Heart left ventricle (tissue), 16 donors: ENCODE data around the gene EARS2. TPM values are rescaled to one million over a fixed set of nuclear protein-coding genes. Genes with fewer than 3 reads are reported as not detected.

Experiments used
- ATAC-seq, 4 donors: fragments of 200-7000 bp; cut with Tn5 transposase; one replicate each; pipeline ENCODE4 v1.9.1; 2020 to 2022; ENCODE audit warnings: moderate library complexity in 4 of 4, mild to moderate bottlenecking in 3 of 4, moderate number of reproducible peaks in 1 of 4
- DNase-seq, 5 donors: peaks; one replicate each; pipeline ENCODE4 v3.0.0-alpha.2; 2020
- H3K27ac ChIP-seq, 12 donors: fragments of 200-600 bp; sonication (generic) in 4 of 12; one replicate each; pipeline versions ENCODE4 v1.5.0 to v1.8.0; 2016 to 2022; ENCODE audit warnings: mild to moderate bottlenecking in 2 of 12
- H3K27me3 ChIP-seq, 9 donors: fragments of 200-600 bp; sonication (generic) in 2 of 9; one replicate each; pipeline versions ENCODE4 v1.5.1 to v1.8.0; 2016 to 2022; ENCODE audit warnings: mild to moderate bottlenecking in 3 of 9
- H3K36me3 ChIP-seq, 9 donors: fragments of 200-600 bp; sonication (generic) in 2 of 9; one replicate each; pipeline versions ENCODE4 v1.5.0 to v1.8.0; 2018 to 2022; ENCODE audit warnings: mild to moderate bottlenecking in 2 of 9
- H3K4me1 ChIP-seq, 12 donors: fragments of 200-600 bp; sonication (generic) in 4 of 12; one replicate each; pipeline versions ENCODE4 v1.5.0 to v1.8.0; 2016 to 2022; ENCODE audit warnings: mild to moderate bottlenecking in 3 of 12
- H3K4me3 ChIP-seq, 12 donors: fragments of 200-600 bp; sonication (generic) in 4 of 12; one replicate each; pipeline versions ENCODE4 v1.5.0 to v1.8.0; 2017 to 2022; ENCODE audit warnings: mild to moderate bottlenecking in 9 of 12, moderate library complexity in 4 of 12
- H3K9me3 ChIP-seq, 12 donors: fragments of 200-600 bp; sonication (generic) in 4 of 12; one replicate each; pipeline versions ENCODE4 v1.5.0 to v1.8.0; 2016 to 2022; ENCODE audit warnings: mild to moderate bottlenecking in 1 of 12
- POLR2A ChIP-seq, 2 donors: fragments of 450-650 bp; IDR thresholded peaks; one replicate each; pipeline ENCODE4 v1.6.1; 2017; ENCODE audit warnings: antibody characterized with exemption in 2 of 2, mild to moderate bottlenecking in 2 of 2, moderate library complexity in 2 of 2
- WGBS, 4 donors: extraction: QIAGEN DNeasy Blood & Tissue Kit in 2 of 4; methylation state at CpG; one replicate each; pipeline versions ENCODE4 v1.1.5 to v1.1.7; 2013 to 2018; 5-methylcytosine and 5-hydroxymethylcytosine counted together
- intact Hi-C, 10 donors: fragments of 100-400 bp; cut with DNase I; formaldehyde crosslinking; loops; one replicate each; pipeline versions ENCODE4 v1.11.1 to v1.14.2; 2022
- polyA plus RNA-seq, 2 donors: library from polyadenylated mRNA; stranded (reverse); fragments of 200-250 nt; gene quantifications; one replicate each; pipeline ENCODE4 v1.2.3, GENCODE V29; 2013
- total RNA-seq, 9 donors: library from RNA; depleted of rRNA in 2 of 9; stranded (reverse); fragments of >200 nt in 2 of 9; fragmentation: NEBNext Ultra II Directional in 3 of 9; extraction: Animal tissue kit (Norgen Biotek cat#: 25700) in 3 of 9; gene quantifications; one replicate each; pipeline versions ENCODE4 v1.1.0 to v1.2.4, GENCODE V29; 2016 to 2023
- TF ChIP-seq, protein P1 (sequence below), 12 donors: fragments of 200-600 bp; sonication (generic) in 4 of 12; IDR thresholded peaks; one replicate each; pipeline versions ENCODE4 v1.5.0 to v1.8.0; 2018 to 2022; ENCODE audit warnings: antibody characterized with exemption in 12 of 12, mild to moderate bottlenecking in 5 of 12
- donor health status: ischemic (EF 13 %, LVEDD 7.1; RV severe dilation, severe dysfunction).
- donor health status: healthy with polysubstance abuse.
- donor health status: DM: no; HTN: yes; CAD: no.
- donor health status: DM: no; HTN: no; CAD: no.
- donor health status: ischemic (EF 25% LVEDD 6.9; RV normal size, moderate dysfunction).
- donor health status: ischemic (EF 25% LVEDD 5.7; RV mildly dilated, moderate dysfunction).
- donor health status: healthy.
- donor health status: DM: yes; HTN: yes; CAD: no.
- donor health status: ischemic (EF 35%, LVEDD 5.7; RV mildly dilated, moderate dysfunction).
- donor health status: nonischemic (EF 11% LVEDD 7.7; RV severe dilation, severe dysfunction).
- donor health status: DM: yes; HTN: yes; CAD: no.
- donor health status: PGD.
- donor health status: ischemic (EF 29% LVEDD 5.4; RV normal size, mild dysfunction).
- donor health status: nonischemic (EF 23%, LVEDD 6.1; RV moderate dilation, normal function).

Gene EARS2
- total and polyA plus RNA-seq, 11 donors = 12.2 to 37.0 (median 21.5) TPM

DNA sequence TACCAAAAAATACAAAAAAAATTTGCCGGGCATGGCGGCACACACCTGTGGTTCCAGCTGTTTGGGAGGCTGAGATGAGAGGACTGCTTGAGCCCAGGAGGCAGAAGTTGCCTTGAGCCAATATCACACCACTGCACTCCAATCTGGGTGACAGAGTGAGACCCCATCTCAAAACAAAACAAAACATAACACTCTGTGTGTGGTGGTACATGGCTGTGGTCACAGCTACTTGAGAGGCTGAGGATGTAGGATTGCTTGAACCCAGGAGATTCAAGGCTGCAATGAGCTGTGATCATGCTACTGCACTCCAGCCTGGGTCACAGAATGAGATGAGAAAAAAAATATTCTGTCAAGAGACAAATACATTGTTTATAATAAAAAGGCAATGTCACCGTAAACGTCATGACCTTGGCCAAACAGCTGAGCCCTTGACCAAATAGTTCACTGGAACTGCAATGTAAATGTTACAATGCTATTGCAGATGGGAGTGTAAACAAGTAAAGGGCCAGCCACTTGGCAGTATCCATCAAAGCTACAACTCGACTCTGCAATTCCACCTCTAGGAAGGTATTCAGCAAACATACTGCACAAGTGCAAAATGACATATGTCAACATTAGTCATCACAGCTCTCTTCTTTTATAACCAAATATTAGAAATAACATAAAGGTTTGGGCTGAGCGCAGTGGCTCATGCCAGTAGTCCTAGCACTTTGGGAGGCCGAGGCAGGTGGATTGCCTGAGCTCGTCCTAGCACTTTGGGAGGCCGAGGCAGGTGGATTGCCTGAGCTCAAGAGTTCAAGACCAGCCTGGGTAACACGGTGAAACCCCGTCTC, 16.9 kb downstream of the EARS2 start:
- intact Hi-C loops = no loop called here
- 93 to 96% (median 95%) methylated on average over 11 of the region's 11 CpGs for WGBS, 4 donors
- Histone ChIP-seq H3K4me3 (no peak overlapping the region), H3K4me1 (no peaks in the 10 kb centered on the region), H3K27ac (no peak overlapping the region), H3K9me3 (no peaks in the 10 kb centered on the region), H3K27me3 (no peaks in the 10 kb centered on the region), H3K36me3 (peaks cover 0 to 91% (median 75%) of the 10 kb centered on the region in 9 donors)
- TF ChIP-seq, protein P1, sequence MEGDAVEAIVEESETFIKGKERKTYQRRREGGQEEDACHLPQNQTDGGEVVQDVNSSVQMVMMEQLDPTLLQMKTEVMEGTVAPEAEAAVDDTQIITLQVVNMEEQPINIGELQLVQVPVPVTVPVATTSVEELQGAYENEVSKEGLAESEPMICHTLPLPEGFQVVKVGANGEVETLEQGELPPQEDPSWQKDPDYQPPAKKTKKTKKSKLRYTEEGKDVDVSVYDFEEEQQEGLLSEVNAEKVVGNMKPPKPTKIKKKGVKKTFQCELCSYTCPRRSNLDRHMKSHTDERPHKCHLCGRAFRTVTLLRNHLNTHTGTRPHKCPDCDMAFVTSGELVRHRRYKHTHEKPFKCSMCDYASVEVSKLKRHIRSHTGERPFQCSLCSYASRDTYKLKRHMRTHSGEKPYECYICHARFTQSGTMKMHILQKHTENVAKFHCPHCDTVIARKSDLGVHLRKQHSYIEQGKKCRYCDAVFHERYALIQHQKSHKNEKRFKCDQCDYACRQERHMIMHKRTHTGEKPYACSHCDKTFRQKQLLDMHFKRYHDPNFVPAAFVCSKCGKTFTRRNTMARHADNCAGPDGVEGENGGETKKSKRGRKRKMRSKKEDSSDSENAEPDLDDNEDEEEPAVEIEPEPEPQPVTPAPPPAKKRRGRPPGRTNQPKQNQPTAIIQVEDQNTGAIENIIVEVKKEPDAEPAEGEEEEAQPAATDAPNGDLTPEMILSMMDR (IDR thresholded peaks at IDR 0.05) = no peak
- no peak for TF ChIP-seq POLR2A (IDR thresholded peaks at IDR 0.05)
- DNase-seq (no peak), ATAC-seq (no peak)

DNA sequence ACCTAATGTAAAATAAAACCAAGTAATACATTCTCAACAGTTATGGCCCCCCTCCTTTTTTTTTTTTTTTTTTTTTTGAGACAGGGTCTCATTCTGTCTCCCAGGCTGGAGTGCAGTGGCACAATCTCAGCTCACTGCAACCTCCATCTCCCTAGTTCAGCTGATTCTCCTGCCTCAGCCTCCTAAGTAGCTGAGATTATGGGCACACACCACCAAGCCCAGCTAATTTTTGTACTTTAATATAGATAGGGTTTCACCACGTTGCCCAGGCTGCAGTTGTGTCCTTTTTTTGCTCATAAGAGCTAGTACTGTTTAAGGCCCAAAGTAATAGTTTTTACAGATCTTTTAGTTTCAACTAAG, 18.3 kb downstream of the EARS2 start:
- Histone ChIP-seq H3K9me3 (no peaks in the 10 kb centered on the region), H3K4me3 (no peak overlapping the region), H3K36me3 (peaks cover 0 to 91% (median 75%) of the 10 kb centered on the region in 9 donors), H3K4me1 (no peaks in the 10 kb centered on the region), H3K27me3 (no peaks in the 10 kb centered on the region), H3K27ac (peak overlapping the region in 1 of 12 donors; percentile 27)
- DNase-seq (no peak), ATAC-seq (no peak)
- intact Hi-C loops = no loop called here
- TF ChIP-seq, protein P1 (IDR thresholded peaks at IDR 0.05) = no peak
- no peak for TF ChIP-seq POLR2A (IDR thresholded peaks at IDR 0.05)
- 92 to 96% (median 94%) methylated on average over 1 of the region's 1 CpG for WGBS, 4 donors

DNA sequence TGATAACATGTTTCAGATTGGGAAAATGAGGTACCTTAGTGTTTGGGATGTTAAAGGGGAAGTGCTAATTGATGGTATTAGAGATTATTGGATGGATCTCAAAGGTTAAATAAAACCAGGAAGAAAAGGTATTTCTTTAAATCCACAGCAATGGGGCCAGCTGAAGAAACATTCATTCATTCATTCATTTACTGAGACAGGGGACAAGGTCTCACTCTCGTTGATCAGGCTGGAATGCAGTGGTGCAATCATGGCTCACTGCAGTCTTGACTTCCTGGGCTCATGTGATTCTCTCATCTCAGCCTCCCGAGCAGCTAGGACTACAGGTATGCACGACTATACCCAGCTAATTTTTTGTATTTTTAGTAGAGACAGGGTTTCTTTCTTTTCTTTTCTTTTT, 19.8 kb downstream of the EARS2 start:
- TF ChIP-seq, protein P1 (IDR thresholded peaks at IDR 0.05) = no peak
- TF ChIP-seq POLR2A (IDR thresholded peaks at IDR 0.05) = no peak
- H3K4me3 ChIP-seq = no peak overlapping the region
- H3K27me3 ChIP-seq = no peaks in the 10 kb centered on the region
- WGBS, 4 donors = 74 to 79% (median 76%) methylated on average over 3 of the region's 3 CpGs
- no peaks in the 10 kb centered on the region for H3K9me3 ChIP-seq
- ATAC-seq (no peak), DNase-seq (no peak)
- H3K27ac ChIP-seq = no peak overlapping the region
- intact Hi-C loops = no loop called here
- H3K4me1 ChIP-seq = no peaks in the 10 kb centered on the region
- peaks cover 0 to 91% (median 75%) of the 10 kb centered on the region in 9 donors for H3K36me3 ChIP-seq

DNA sequence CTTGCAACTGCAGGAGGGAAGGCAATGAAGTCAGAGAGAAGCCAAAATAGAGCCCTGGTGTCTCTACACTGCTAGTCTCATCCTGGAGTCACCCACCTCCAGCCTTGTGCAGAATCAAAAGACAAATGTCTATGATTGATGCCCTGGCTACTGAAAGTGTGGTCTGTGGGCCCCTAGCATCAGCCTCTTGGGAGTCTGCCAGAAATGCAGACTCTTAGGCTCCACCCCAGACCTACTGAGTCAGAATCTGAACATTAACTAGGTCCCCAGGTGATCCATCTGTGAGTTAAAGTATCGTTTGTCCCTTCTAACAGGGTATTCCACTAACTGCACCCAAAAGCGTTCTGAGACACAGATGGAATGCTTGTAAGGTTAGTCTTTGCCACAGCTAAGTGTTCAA, 21.2 kb downstream of the EARS2 start:
- no peak for DNase-seq
- H3K4me3 ChIP-seq = no peak overlapping the region
- TF ChIP-seq POLR2A (IDR thresholded peaks at IDR 0.05) = no peak
- TF ChIP-seq, protein P1 (IDR thresholded peaks at IDR 0.05) = no peak
- no peak overlapping the region for H3K27ac ChIP-seq
- H3K27me3 ChIP-seq = no peaks in the 10 kb centered on the region
- peaks cover 0 to 89% (median 76%) of the 10 kb centered on the region in 9 donors for H3K36me3 ChIP-seq
- H3K9me3 ChIP-seq = no peaks in the 10 kb centered on the region
- intact Hi-C loops = no loop called here
- H3K4me1 ChIP-seq = no peaks in the 10 kb centered on the region
- no peak for ATAC-seq
- WGBS, 4 donors = 82 to 90% (median 85%) methylated on average over 2 of the region's 2 CpGs
